ENCODE results near the gene EIF1. TPM values are rescaled to one million over a fixed set of nuclear protein-coding genes. Genes with fewer than 3 reads are reported as not detected.
"Not testable (repeated sequence)": the region's sequence is repeated elsewhere in the genome, so short reads cannot be mapped to it uniquely, and the experiment has no call there.

Gene EIF1
- 533 TPM for polyA plus RNA-seq (2013, experiment 1 of 4)
- 531 TPM for polyA plus RNA-seq (2013, experiment 2 of 4)
- 503 TPM for polyA plus RNA-seq (2013, experiment 3 of 4)
- 534 TPM for polyA plus RNA-seq (2013, experiment 4 of 4)

DNA sequence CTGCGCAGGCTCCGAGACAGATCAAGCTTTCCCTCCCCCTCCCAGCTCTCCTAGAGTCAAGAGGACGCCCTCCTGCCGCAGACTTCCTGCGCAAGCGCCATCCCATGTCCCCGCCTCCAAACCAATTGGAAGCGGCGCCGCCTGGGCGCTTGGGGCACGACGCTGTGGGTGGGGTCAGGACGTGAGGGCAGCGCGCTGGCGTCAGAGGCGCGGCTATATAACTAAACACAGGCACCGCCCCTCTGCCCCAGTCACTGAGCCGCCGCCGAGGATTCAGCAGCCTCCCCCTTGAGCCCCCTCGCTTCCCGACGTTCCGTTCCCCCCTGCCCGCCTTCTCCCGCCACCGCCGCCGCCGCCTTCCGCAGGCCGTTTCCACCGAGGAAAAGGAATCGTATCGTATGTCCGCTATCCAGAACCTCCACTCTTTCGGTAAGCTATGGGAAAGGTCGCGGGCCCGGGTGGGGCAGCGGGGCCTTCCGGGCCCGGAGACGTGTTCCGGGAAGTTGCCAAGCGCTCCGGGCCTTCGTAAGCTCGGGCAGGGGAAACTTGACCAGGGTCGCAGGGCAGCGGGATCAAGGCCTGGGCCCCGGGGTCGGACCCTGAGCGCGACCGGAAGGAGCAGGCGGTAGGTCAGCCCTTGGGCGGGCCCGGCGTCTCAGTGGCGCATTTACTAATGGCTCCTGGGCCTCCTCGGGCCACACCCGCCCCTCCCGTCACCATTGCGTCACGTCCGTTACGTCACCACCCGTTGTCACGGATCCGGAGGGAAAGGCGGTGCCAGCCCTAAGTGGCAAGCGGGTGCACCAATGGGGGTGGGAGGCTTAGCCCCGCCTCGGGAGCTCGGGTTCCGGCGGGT lies at the start of gene EIF1:
EIF1 (plus strand) TSS at position 245 of the 856 bp plus-strand sequence; CDS start at position 399, 154 bp downstream.
- WGBS, 2 experiments: 0% methylated on average over 81 of the region's 81 CpGs
- peak within 1 kb of the TSS; percentile 86 for H3K4me3 ChIP-seq (ENCODE audit: insufficient read depth, low read depth, low read length)

DNA sequence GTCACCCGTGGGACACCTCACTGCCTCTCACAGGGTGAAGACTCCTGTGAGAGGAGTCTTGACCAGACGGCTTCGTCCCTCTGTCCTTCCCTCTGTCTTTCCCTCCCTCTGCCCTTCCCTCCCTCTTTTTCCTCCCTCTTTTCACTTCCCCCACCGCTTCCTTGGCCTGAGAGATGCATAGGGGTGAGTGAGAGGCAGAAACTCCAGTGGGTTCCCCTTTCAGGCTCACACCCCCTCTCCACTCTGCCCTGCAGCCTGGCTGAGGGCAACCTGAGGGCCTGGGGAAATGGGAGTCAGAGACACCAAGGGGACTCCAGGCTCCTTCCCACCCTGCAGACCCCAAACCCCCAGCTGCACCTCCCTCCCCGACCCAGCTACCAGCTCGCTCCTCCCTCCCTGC lies 49.7 kb upstream of the EIF1 start:
- Histone ChIP-seq H3K4me3 (ENCODE audit: insufficient read depth, low read depth, low read length) (no peak overlapping the region), H3K9me3 (ENCODE audit: control insufficient read depth, low read length) (no peaks in the 10 kb centered on the region), H3K27me3 (ENCODE audit: control insufficient read depth, insufficient read depth, low read length, poor library complexity, severe bottlenecking) (no peaks in the 10 kb centered on the region), H3K4me1 (ENCODE audit: control insufficient read depth, insufficient read depth, low read length) (peaks cover 6% of the 10 kb centered on the region), H3K27ac (ENCODE audit: insufficient read depth, low read depth, low read length, poor library complexity, severe bottlenecking) (no peak overlapping the region), H3K36me3 (ENCODE audit: control insufficient read depth, insufficient read depth, low read length) (no peaks in the 10 kb centered on the region)
- WGBS, 2 experiments: 76 to 83% methylated on average over 5 to 6 of the region's 6 CpGs

More for the DNA sequence above, at the start of gene EIF1:
- Histone ChIP-seq H3K9me3 (ENCODE audit: control insufficient read depth, low read length) (no peaks in the 10 kb centered on the region), H3K27me3 (ENCODE audit: control insufficient read depth, insufficient read depth, low read length, poor library complexity, severe bottlenecking) (no peaks in the 10 kb centered on the region), H3K36me3 (ENCODE audit: control insufficient read depth, insufficient read depth, low read length) (peaks cover 28% of the 10 kb centered on the region), H3K27ac (ENCODE audit: insufficient read depth, low read depth, low read length, poor library complexity, severe bottlenecking) (peak within 1 kb of the TSS; percentile 98), H3K4me1 (ENCODE audit: control insufficient read depth, insufficient read depth, low read length) (no peaks in the 10 kb centered on the region)

DNA sequence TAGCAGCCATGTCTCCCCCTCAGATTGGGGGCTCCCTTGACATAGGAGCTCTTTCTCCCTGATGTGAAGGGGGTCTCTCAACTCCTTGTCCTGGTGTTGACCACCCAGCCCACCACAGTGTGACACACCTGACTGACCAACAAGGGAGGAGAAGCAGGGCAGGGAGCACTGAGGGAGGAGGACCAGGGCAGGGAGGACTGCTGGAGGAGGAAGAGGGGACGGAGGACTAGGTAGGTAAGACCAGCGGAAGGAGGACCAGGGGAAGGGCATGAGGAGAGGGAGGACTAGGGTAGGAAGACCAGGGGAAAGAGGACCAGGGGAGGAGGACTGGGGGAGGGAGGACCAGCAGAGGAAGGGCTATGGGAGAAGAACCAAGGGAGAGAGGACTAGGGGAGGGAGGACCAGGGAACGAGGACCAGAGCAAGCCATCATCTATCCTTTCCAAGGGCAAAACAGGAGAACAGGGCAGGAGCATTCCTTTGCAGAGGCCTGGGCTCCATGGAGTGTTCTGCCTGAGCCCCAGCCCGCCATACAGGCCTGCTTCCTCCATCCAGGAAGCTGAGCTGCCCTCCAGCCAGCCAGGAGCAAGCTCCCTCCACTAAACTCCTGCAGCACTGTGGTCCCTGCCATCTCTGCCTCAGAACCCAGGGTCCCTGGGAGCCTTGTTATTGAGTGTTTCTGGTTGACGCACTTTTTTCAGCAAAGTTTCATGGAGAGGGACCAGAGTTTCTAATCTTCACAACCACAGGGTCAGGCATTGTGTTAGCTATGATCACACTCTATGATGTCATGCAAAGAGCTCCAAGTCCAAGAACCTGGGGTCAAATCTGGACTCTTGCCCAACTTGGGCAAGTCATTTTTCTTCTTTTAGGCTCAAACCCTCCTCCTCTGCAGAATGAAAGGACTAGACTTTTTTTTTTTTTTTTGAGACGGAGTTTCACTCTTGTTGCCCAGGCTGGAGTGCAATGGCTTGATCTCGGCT lies 48.9 kb upstream of the EIF1 start:
- Histone ChIP-seq H3K27ac (ENCODE audit: insufficient read depth, low read depth, low read length, poor library complexity, severe bottlenecking) (no peak overlapping the region), H3K4me3 (ENCODE audit: insufficient read depth, low read depth, low read length) (no peak overlapping the region), H3K9me3 (ENCODE audit: control insufficient read depth, low read length) (no peaks in the 10 kb centered on the region), H3K27me3 (ENCODE audit: control insufficient read depth, insufficient read depth, low read length, poor library complexity, severe bottlenecking) (no peaks in the 10 kb centered on the region), H3K36me3 (ENCODE audit: control insufficient read depth, insufficient read depth, low read length) (no peaks in the 10 kb centered on the region), H3K4me1 (ENCODE audit: control insufficient read depth, insufficient read depth, low read length) (peaks cover 6% of the 10 kb centered on the region)
- 91% methylated on average over 7 of the region's 7 CpGs for WGBS, 2 experiments

DNA sequence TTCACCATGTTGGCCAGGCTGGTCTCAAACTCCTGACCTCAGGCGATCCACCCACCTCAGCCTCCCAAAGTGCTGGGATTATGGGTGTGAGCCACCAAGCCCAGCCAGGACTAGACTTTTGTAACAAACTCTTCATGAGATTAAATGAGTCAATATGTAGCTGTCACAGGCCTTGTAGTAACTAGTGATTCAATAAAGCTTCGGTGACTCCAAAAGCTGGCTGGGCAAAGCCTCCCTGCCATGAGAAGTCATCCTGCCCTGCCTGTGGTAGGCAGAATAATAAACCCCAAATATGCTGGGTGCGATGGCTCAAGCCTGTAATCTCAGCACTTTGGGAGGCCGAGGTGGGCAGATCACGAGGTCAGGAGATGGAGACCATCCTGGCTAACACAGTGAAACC lies 48.1 kb upstream of the EIF1 start:
- H3K36me3 ChIP-seq (ENCODE audit: control insufficient read depth, insufficient read depth, low read length); H3K4me3 ChIP-seq (ENCODE audit: insufficient read depth, low read depth, low read length); H3K9me3 ChIP-seq (ENCODE audit: control insufficient read depth, low read length); H3K27ac ChIP-seq (ENCODE audit: insufficient read depth, low read depth, low read length, poor library complexity, severe bottlenecking); H3K27me3 ChIP-seq (ENCODE audit: control insufficient read depth, insufficient read depth, low read length, poor library complexity, severe bottlenecking); H3K4me1 ChIP-seq (ENCODE audit: control insufficient read depth, insufficient read depth, low read length): not testable (repeated sequence)
- 93 to 95% methylated on average over 5 of the region's 5 CpGs for WGBS, 2 experiments

DNA sequence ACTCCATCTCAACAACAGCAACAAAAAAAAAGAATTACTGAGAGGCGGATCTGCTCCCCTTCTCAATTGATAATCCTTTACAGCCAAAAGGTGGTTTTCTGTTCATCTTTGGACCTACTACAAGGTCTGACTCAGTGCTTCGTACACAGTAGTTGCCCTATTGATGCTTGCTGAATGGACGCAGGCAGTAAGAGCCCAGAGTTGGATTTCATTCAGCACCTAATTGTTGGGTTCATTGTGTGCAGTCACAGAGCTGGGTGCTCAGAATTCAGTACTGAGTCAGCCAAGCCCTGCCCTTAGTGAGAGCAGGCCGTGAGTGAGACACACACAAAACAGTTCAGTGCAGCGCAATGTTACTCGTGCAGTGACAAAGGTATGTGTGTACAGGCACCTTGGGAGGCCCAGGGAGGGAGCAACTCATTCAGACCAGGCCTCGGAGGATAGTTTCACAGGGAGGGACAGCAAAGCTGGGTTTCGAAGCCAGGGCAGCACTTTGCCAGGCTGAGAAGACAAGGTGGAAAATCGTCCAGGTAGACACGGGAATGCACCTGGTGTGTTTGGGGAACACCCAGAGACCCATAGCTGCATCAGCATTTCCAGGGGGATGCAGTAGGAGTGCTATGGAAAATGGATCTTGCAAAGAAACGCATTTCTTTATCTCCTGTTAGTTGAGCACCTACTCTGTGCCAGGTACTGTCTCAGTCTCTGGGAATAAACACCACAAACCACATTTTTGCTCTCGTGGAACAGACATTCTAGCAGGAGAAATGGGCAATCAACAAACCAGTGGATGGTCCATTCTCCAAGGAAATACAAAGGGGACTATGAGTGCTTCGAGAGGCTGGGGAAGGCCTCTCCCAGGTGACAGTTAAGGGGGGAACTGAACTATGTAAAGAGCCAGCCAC lies 46.2 kb upstream of the EIF1 start:
- no peak overlapping the region for H3K27ac ChIP-seq (ENCODE audit: insufficient read depth, low read depth, low read length, poor library complexity, severe bottlenecking)
- no peaks in the 10 kb centered on the region for H3K4me1 ChIP-seq (ENCODE audit: control insufficient read depth, insufficient read depth, low read length)
- no peaks in the 10 kb centered on the region for H3K36me3 ChIP-seq (ENCODE audit: control insufficient read depth, insufficient read depth, low read length)
- H3K9me3 ChIP-seq (ENCODE audit: control insufficient read depth, low read length): no peaks in the 10 kb centered on the region
- whole genome bisulfite sequencing, 2 experiments: 92 to 94% methylated on average over 13 of the region's 13 CpGs
- H3K4me3 ChIP-seq (ENCODE audit: insufficient read depth, low read depth, low read length): no peak overlapping the region
- H3K27me3 ChIP-seq (ENCODE audit: control insufficient read depth, insufficient read depth, low read length, poor library complexity, severe bottlenecking): no peaks in the 10 kb centered on the region

DNA sequence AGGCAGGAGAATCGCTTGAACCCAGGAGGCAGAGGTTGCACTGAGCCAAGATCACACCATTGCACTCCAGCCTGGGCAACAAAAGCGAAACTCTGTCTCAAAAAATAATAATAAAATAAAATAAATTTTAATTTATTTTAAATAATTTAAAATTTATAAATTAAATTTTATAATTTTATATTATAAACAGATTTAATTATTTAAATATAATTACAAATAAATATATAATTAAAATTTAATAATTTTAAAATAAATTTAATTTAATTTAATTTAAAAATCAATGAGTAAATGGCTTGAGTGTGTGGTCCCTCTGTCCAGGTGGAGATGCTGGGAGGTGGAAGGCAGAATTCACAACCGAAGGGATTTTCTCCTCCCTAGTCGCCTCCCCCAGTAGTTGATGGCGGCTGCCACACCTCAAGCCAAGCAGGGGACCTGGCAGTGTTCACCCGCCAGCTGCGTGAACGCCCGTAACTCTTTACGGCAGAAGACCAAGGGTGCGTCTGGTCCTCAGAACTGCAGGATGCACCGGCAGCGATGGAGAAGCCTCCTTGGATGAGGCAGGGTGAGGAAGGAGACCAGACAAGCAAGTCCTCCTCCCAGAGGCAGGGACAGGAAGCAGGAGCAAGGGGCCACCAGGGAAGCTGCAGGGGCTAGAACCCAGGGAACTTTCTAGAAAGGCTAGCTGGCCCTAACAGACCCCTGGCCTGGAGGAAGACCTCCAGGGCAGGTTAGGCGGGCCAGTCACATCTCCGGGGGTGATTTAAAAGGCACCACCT lies 41.5 kb upstream of the EIF1 start:
- WGBS, 2 experiments: 91 to 92% methylated on average over 14 of the region's 15 CpGs
- no peak overlapping the region for H3K27ac ChIP-seq (ENCODE audit: insufficient read depth, low read depth, low read length, poor library complexity, severe bottlenecking)
- no peaks in the 10 kb centered on the region for H3K36me3 ChIP-seq (ENCODE audit: control insufficient read depth, insufficient read depth, low read length)
- no peaks in the 10 kb centered on the region for H3K9me3 ChIP-seq (ENCODE audit: control insufficient read depth, low read length)
- H3K27me3 ChIP-seq (ENCODE audit: control insufficient read depth, insufficient read depth, low read length, poor library complexity, severe bottlenecking): peaks cover 6% of the 10 kb centered on the region
- no peak overlapping the region for H3K4me3 ChIP-seq (ENCODE audit: insufficient read depth, low read depth, low read length)
- peaks cover 4% of the 10 kb centered on the region for H3K4me1 ChIP-seq (ENCODE audit: control insufficient read depth, insufficient read depth, low read length)

DNA sequence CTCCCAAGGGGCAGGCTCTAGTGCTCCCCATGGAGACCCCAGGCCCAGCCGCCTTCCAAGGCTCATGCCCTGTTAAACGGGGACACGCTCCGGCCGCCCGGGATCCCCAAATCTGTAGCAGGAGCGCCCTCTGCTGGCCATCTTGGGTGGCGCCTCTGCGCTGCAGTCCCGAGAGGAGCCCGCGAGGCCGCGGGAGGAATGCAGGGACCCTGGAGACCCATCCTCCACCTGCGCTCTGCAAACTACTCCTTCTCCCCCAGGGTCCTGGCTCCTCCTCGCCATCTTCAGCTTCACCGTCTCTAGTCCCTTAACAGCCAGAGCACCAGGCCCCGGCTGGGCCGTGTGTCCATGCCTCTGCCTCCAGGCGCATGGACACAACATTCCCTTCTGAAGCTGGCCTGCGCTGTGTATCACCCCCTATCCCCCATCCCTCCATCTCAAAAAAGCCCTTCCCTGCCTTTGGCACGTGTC lies 40.7 kb upstream of the EIF1 start:
- H3K36me3 ChIP-seq (ENCODE audit: control insufficient read depth, insufficient read depth, low read length): no peaks in the 10 kb centered on the region
- H3K4me1 ChIP-seq (ENCODE audit: control insufficient read depth, insufficient read depth, low read length): peaks cover 4% of the 10 kb centered on the region
- no peak overlapping the region for H3K27ac ChIP-seq (ENCODE audit: insufficient read depth, low read depth, low read length, poor library complexity, severe bottlenecking)
- peak overlapping the region; percentile 13 for H3K4me3 ChIP-seq (ENCODE audit: insufficient read depth, low read depth, low read length)
- 4 to 5% methylated on average over 22 of the region's 22 CpGs for WGBS, 2 experiments
- peaks cover 6% of the 10 kb centered on the region for H3K27me3 ChIP-seq (ENCODE audit: control insufficient read depth, insufficient read depth, low read length, poor library complexity, severe bottlenecking)
- H3K9me3 ChIP-seq (ENCODE audit: control insufficient read depth, low read length): no peaks in the 10 kb centered on the region

DNA sequence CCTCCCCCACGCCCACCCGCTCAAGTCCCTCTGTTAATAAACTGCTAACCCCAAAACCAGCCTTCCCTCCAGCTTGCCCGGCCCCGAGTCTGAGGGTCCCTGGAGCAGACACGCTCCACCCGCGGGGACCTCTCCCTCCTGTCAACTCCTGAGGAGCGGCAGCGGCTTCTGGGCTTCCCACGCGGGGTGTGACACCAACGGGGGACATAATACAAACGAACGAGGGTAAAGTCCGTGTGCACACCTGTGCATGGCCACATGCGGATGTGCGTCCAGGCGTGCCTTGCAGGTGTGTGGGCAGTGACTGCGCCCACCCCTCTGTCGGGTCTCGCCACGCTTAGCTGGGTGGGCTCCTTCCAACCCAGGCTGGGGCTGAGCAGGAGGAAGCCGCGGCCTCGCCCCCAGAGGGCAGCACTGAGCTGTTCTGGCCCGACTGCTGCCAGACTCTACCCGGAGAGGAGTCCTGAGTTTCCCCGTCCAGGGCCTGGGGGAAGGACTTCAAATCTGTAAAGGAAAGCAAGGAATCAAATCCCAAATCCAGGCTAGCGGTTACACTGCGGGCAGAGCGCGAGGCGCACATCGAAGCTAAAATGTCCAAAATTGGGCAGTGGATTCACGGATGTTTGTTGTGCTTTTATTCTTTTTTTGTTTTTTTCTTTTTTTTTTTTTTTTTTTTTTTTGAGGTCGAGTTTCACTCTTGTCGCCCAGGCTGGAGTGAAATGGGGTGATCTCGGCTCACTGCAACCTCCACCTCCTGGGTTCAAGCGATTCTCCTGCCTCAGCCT lies 40.1 kb upstream of the EIF1 start:
- peak overlapping the region; percentile 13 for H3K4me3 ChIP-seq (ENCODE audit: insufficient read depth, low read depth, low read length)
- 10% methylated on average over 37 of the region's 39 CpGs for WGBS, 2 experiments

More for the DNA sequence above, 40.1 kb upstream of the EIF1 start:
- Histone ChIP-seq H3K9me3 (ENCODE audit: control insufficient read depth, low read length) (no peaks in the 10 kb centered on the region), H3K4me1 (ENCODE audit: control insufficient read depth, insufficient read depth, low read length) (peaks cover 4% of the 10 kb centered on the region), H3K27me3 (ENCODE audit: control insufficient read depth, insufficient read depth, low read length, poor library complexity, severe bottlenecking) (peaks cover 6% of the 10 kb centered on the region), H3K36me3 (ENCODE audit: control insufficient read depth, insufficient read depth, low read length) (no peaks in the 10 kb centered on the region), H3K27ac (ENCODE audit: insufficient read depth, low read depth, low read length, poor library complexity, severe bottlenecking) (no peak overlapping the region)
